Stimulated activated CD8-positive, alpha-beta memory T cell treated with anti-CD3 and anti-CD28 coated beads, Interleukin-7, amount 100 ng/mL, for 24 hours (primary cell): Measurements from ENCODE around the gene CDH12.

Experiments used
- DNase-seq: peaks from one replicate; pipeline ENCODE4 v3.0.0-alpha.2; 2020; ENCODE audit warnings: low read depth

The CDH12 gene

GRCh38 chr5:21823076-21823574 is 1030.0 kb downstream of the CDH12 start:
- DNase-seq: no peak

GRCh38 chr5:21820527-21820926 is 1032.6 kb downstream of the CDH12 start:
- no peak for DNase-seq

GRCh38 chr5:21818370-21818720 is 1034.8 kb downstream of the CDH12 start:
- DNase-seq: no peak

GRCh38 chr5:21817668-21818369 is 1035.3 kb downstream of the CDH12 start:
- DNase-seq: no peak

GRCh38 chr5:21810737-21811316 is 1042.3 kb downstream of the CDH12 start:
- DNase-seq: no peak

- no peak for DNase-seq
Observed at GRCh38 chr5:21809611-21810010, 1043.5 kb downstream of the CDH12 start.

GRCh38 chr5:21807953-21808352 is 1045.2 kb downstream of the CDH12 start:
- no peak for DNase-seq

- no peak for DNase-seq
Observed at GRCh38 chr5:21806943-21807342, 1046.2 kb downstream of the CDH12 start.

GRCh38 chr5:21806271-21806670 is 1046.9 kb downstream of the CDH12 start:
- DNase-seq: no peak

GRCh38 chr5:21802869-21803490 is 1050.2 kb downstream of the CDH12 start:
- no peak for DNase-seq

- no peak for DNase-seq
Observed at GRCh38 chr5:21802100-21802499, 1051.0 kb downstream of the CDH12 start.

- DNase-seq: no peak
Observed at GRCh38 chr5:21792748-21793147, 1060.4 kb downstream of the CDH12 start.

- no peak for DNase-seq
Observed at GRCh38 chr5:21791304-21791703, 1061.8 kb downstream of the CDH12 start.

GRCh38 chr5:21784487-21784886 is 1068.7 kb downstream of the CDH12 start:
- DNase-seq: no peak

GRCh38 chr5:21783074-21783679 is 1070.0 kb downstream of the CDH12 start:
- DNase-seq: no peak

- DNase-seq: no peak
Observed at GRCh38 chr5:21776466-21776865, 1076.7 kb downstream of the CDH12 start.

GRCh38 chr5:21774801-21775200 is 1078.3 kb downstream of the CDH12 start:
- DNase-seq: no peak

- no peak for DNase-seq
Observed at GRCh38 chr5:21774281-21774680, 1078.9 kb downstream of the CDH12 start.

- DNase-seq: no peak
Observed at GRCh38 chr5:21773456-21773855, 1079.7 kb downstream of the CDH12 start.

GRCh38 chr5:21765406-21765805 is 1087.7 kb downstream of the CDH12 start:
- DNase-seq: no peak

GRCh38 chr5:21739096-21739495 is 1114.0 kb downstream of the CDH12 start:
- no peak for DNase-seq

GRCh38 chr5:21723500-21723899 is 1129.6 kb downstream of the CDH12 start:
- DNase-seq: no peak
